Pericardium fibroblast (primary cell): ENCODE data around the gene LRRC45. TPM values are rescaled to one million over a fixed set of nuclear protein-coding genes. Genes with fewer than 3 reads are reported as not detected.

ENCODE experiments used
- total RNA-seq: library from RNA; depleted of rRNA; stranded (reverse); fragments of >200 nt; gene quantifications from 2 replicates; pipeline ENCODE4 v1.2.3, GENCODE V29; 2015

Gene LRRC45
- total RNA-seq, result 14.4 and 15.6 TPM in 2 replicates

GRCh38 chr17:82022981-82023446 is at the start of gene LRRC45:
LRRC45 (plus strand) TSS chr17:82023305; CDS start chr17:82023644, 339 bp downstream.

GRCh38 chr17:81977211-81977808 is 45.8 kb upstream of the LRRC45 start, which contains the start of gene ASPSCR1:
ASPSCR1 (plus strand) TSS chr17:81977629; CDS start chr17:81977647, 18 bp downstream.

GRCh38 chr17:82022310-82022980 is 660 bp upstream of the LRRC45 start, which contains the start of gene CENPX:
CENPX (minus strand) TSS chr17:82022878; CDS start chr17:82022861, 17 bp downstream.

GRCh38 chr17:82031303-82031884 is 8.3 kb downstream of the LRRC45 start, which contains the start of gene RAC3:
RAC3 (plus strand) TSS chr17:82031678; CDS start chr17:82031762, 84 bp downstream.

GRCh38 chr17:82037092-82037888 is 14.2 kb downstream of the LRRC45 start, which contains the start of gene DCXR:
DCXR (minus strand) TSS chr17:82037697; CDS start chr17:82037682, 15 bp downstream.

GRCh38 chr17:82051776-82052637 is 28.9 kb downstream of the LRRC45 start, which contains the start of the genes GPS1 and RFNG:
GPS1 (plus strand) TSS chr17:82051898; CDS start chr17:82051932, 34 bp downstream.
RFNG (minus strand) TSS chr17:82051811; CDS start chr17:82051766, 45 bp downstream.

GRCh38 chr17:82065638-82066303 is 42.7 kb downstream of the LRRC45 start, which contains the start of gene DUS1L:
DUS1L (minus strand) TSS chr17:82065804; CDS start chr17:82065059, 745 bp downstream.

Other genes with a start within 250 kb of the LRRC45 start
- gene GCGR, start 219.2 kb upstream of the LRRC45 start, total RNA-seq, result not detected in 2 replicates
- gene MCRIP1, start 190.0 kb upstream of the LRRC45 start, total RNA-seq, result 131 and 142 TPM in 2 replicates
- not detected in 2 replicates for gene PPP1R27, start 188.3 kb upstream of the LRRC45 start, total RNA-seq
- gene P4HB, start 162.8 kb upstream of the LRRC45 start, total RNA-seq, result 1,324 and 2,574 TPM in 2 replicates
- 174 and 302 TPM in 2 replicates for gene ARHGDIA, start 152.0 kb upstream of the LRRC45 start, total RNA-seq
- 83.6 and 98.5 TPM in 2 replicates for gene ALYREF, start 131.7 kb upstream of the LRRC45 start, total RNA-seq
- gene ANAPC11, start 131.6 kb upstream of the LRRC45 start, total RNA-seq, result 192 and 206 TPM in 2 replicates
- 1.1 and 2.0 TPM in 2 replicates for gene NPB, start 121.1 kb upstream of the LRRC45 start, total RNA-seq
- gene PCYT2, start 111.9 kb upstream of the LRRC45 start, total RNA-seq, result 61.2 and 85.8 TPM in 2 replicates
- 10.7 and 10.8 TPM in 2 replicates for gene SIRT7, start 105.1 kb upstream of the LRRC45 start, total RNA-seq
- 14.4 and 23.2 TPM in 2 replicates for gene MAFG, start 95.6 kb upstream of the LRRC45 start, total RNA-seq
- gene PYCR1, start 86.0 kb upstream of the LRRC45 start, total RNA-seq, result 121 and 144 TPM in 2 replicates
- gene MYADML2, start 76.1 kb upstream of the LRRC45 start, total RNA-seq, result not detected in 2 replicates
- gene NOTUM, start 62.1 kb upstream of the LRRC45 start, total RNA-seq, result not detected in 2 replicates
- gene ASPSCR1, start 45.7 kb upstream of the LRRC45 start, total RNA-seq, result 13.2 and 15.6 TPM in 2 replicates
- gene CENPX, start 427 bp upstream of the LRRC45 start, total RNA-seq, result 44.6 and 69.1 TPM in 2 replicates
- gene RAC3, start 8.4 kb downstream of the LRRC45 start, total RNA-seq, result 17.4 and 21.6 TPM in 2 replicates
- 91.7 and 113 TPM in 2 replicates for gene DCXR, start 14.4 kb downstream of the LRRC45 start, total RNA-seq
- gene RFNG, start 28.5 kb downstream of the LRRC45 start, total RNA-seq, result 51.6 and 58.4 TPM in 2 replicates
- gene GPS1, start 28.6 kb downstream of the LRRC45 start, total RNA-seq, result 78.2 and 81.1 TPM in 2 replicates
- 30.2 and 57.8 TPM in 2 replicates for gene DUS1L, start 42.5 kb downstream of the LRRC45 start, total RNA-seq
- gene FASN, start 74.9 kb downstream of the LRRC45 start, total RNA-seq, result 108 and 137 TPM in 2 replicates
- 7.6 and 9.7 TPM in 2 replicates for gene CCDC57, start 189.5 kb downstream of the LRRC45 start, total RNA-seq
- gene SLC16A3, start 205.7 kb downstream of the LRRC45 start, total RNA-seq, result 107 and 296 TPM in 2 replicates